HepG2 (cell line): ENCODE measurements around the gene WDR81. TPM values are rescaled to one million over a fixed set of nuclear protein-coding genes. Genes with fewer than 3 reads are reported as not detected.

Source experiments
- ATF1 ChIP-seq: IDR thresholded peaks from 2 replicates; pipeline ENCODE4 v1.6.1; 2016; ENCODE audit warnings: mild to moderate bottlenecking, control low read depth
- DPF2 ChIP-seq: sonication (generic); formaldehyde crosslinking; IDR thresholded peaks from 2 replicates; pipeline ENCODE4 v1.4.0; 2020; ENCODE audit warnings: mild to moderate bottlenecking, low read depth, missing genetic modification reagents, borderline replicate concordance
- ELF1 ChIP-seq: sonication (generic); formaldehyde crosslinking; IDR thresholded peaks from 2 replicates; pipeline ENCODE4 v1.4.0; 2020; ENCODE audit warnings: missing genetic modification reagents
- GFI1 ChIP-seq: sonication (generic); formaldehyde crosslinking; IDR thresholded peaks from 2 replicates; pipeline ENCODE4 v1.5.0; 2020; ENCODE audit warnings: missing genetic modification reagents, mild to moderate bottlenecking, borderline replicate concordance
- HCFC1 ChIP-seq: fragments of 150-350 bp; IDR thresholded peaks from 2 replicates; pipeline ENCODE4 v1.6.1; 2014; ENCODE audit warnings: low read depth, low read length
- KLF11 ChIP-seq: IDR thresholded peaks from 2 replicates; pipeline ENCODE4 v1.6.1; 2016; ENCODE audit warnings: missing compliant biosample characterization
- MTA1 ChIP-seq: sonication (generic); formaldehyde crosslinking; IDR thresholded peaks from 2 replicates; pipeline ENCODE4 v1.4.0; 2020; ENCODE audit warnings: missing genetic modification reagents, mild to moderate bottlenecking, borderline replicate concordance
- NFE2L2 ChIP-seq: fragments of 150-350 bp; IDR thresholded peaks from 2 replicates; pipeline ENCODE4 v1.6.1; 2014; ENCODE audit warnings: low read length
- RFX3 ChIP-seq: IDR thresholded peaks from 2 replicates; pipeline ENCODE4 v1.6.1; 2016; ENCODE audit warnings: missing biosample characterization, missing genetic modification reagents
- SMYD3 ChIP-seq: sonication (generic); formaldehyde crosslinking; IDR thresholded peaks from 2 replicates; pipeline ENCODE4 v1.8.1; 2023; ENCODE audit warnings: mild to moderate bottlenecking, missing genetic modification reagents
- TP53 ChIP-seq: sonication (generic); formaldehyde crosslinking; conservative IDR thresholded peaks from 2 replicates; pipeline ENCODE4 v1.4.0; 2020; ENCODE audit warnings: missing genetic modification reagents
- ZBTB21 ChIP-seq: sonication (generic); formaldehyde crosslinking; IDR thresholded peaks from 2 replicates; pipeline ENCODE4 v1.4.0; 2020; ENCODE audit warnings: missing genetic modification reagents
- ZIK1 ChIP-seq: sonication (generic); formaldehyde crosslinking; IDR thresholded peaks from 2 replicates; pipeline ENCODE4 v1.5.0; 2020; ENCODE audit warnings: mild to moderate bottlenecking, low read depth, missing genetic modification reagents, borderline replicate concordance
- ZNF24 ChIP-seq: fragments of 450-650 bp; IDR thresholded peaks from 2 replicates; pipeline ENCODE4 v1.6.1; 2017; ENCODE audit warnings: antibody characterized with exemption, mild to moderate bottlenecking
- ZNF264 ChIP-seq: sonication (generic); formaldehyde crosslinking; IDR thresholded peaks from 2 replicates; pipeline ENCODE4 v1.4.0; 2020; ENCODE audit warnings: missing genetic modification reagents
- ZNF30 ChIP-seq: sonication (generic); formaldehyde crosslinking; IDR thresholded peaks from 2 replicates; pipeline ENCODE4 v1.5.0; 2020; ENCODE audit warnings: mild to moderate bottlenecking, missing genetic modification reagents
- ZNF562 ChIP-seq: sonication (generic); formaldehyde crosslinking; IDR thresholded peaks from 2 replicates; pipeline ENCODE4 v1.8.0; 2022; ENCODE audit warnings: missing genetic modification reagents, borderline replicate concordance
- ZNF678 ChIP-seq: sonication (generic); formaldehyde crosslinking; IDR thresholded peaks from 2 replicates; pipeline ENCODE4 v1.4.0; 2020; ENCODE audit warnings: mild to moderate bottlenecking, missing genetic modification reagents
- ZNF709 ChIP-seq: sonication (generic); formaldehyde crosslinking; IDR thresholded peaks from 2 replicates; pipeline ENCODE4 v1.5.0; 2020; ENCODE audit warnings: mild to moderate bottlenecking, missing genetic modification reagents
- ZNF768 ChIP-seq: sonication (generic); formaldehyde crosslinking; IDR thresholded peaks from 2 replicates; pipeline ENCODE4 v1.4.0; 2020; ENCODE audit warnings: missing genetic modification reagents
- polyA plus RNA-seq, 8 experiments: library from polyadenylated mRNA; depleted of rRNA in 3 of 8; stranded (reverse) in 7 of 8; unstranded in 1 of 8; fragments of >200 nt; fragmentation: Illumina TruSeq in 4 of 8; extraction: Trizol in 4 of 8; gene quantifications; 2 replicates each; pipeline versions ENCODE4 v1.2.1 to v1.2.3, GENCODE V29; 2011 to 2016; ENCODE audit warnings: low read depth in 4 of 8, missing spikeins in 1 of 8, mixed read lengths in 1 of 8; ENCODE audit not compliant: insufficient read depth in 1 of 8
- total RNA-seq, 5 experiments: library from RNA; depleted of rRNA; stranded (reverse); fragments of >200 nt; fragmentation: Illumina TruSeq; extraction: Trizol; gene quantifications; 2 replicates each; pipeline ENCODE4 v1.2.3, GENCODE V29; 2016; ENCODE audit warnings: low read depth in 1 of 5
- TF ChIP-seq, protein P1 (sequence below): sonication (generic); formaldehyde crosslinking; IDR thresholded peaks from 2 replicates; pipeline ENCODE4 v1.5.1; 2020; ENCODE audit warnings: missing genetic modification reagents, mild to moderate bottlenecking, borderline replicate concordance
- TF ChIP-seq, protein P2 (sequence below): sonication (generic); formaldehyde crosslinking; IDR thresholded peaks from 2 replicates; pipeline ENCODE4 v1.5.0; 2020; ENCODE audit warnings: mild to moderate bottlenecking, missing genetic modification reagents
- TF ChIP-seq, protein P3 (sequence below): sonication (generic); formaldehyde crosslinking; IDR thresholded peaks from 2 replicates; pipeline ENCODE4 v1.4.0; 2020; ENCODE audit warnings: missing genetic modification reagents

The WDR81 gene
- total and polyA plus RNA-seq, 2 of the 13 experiments (the other 11 are each of a cell fraction or from before 2014, with no cell fraction given) = 9.1 to 16.7 TPM

DNA sequence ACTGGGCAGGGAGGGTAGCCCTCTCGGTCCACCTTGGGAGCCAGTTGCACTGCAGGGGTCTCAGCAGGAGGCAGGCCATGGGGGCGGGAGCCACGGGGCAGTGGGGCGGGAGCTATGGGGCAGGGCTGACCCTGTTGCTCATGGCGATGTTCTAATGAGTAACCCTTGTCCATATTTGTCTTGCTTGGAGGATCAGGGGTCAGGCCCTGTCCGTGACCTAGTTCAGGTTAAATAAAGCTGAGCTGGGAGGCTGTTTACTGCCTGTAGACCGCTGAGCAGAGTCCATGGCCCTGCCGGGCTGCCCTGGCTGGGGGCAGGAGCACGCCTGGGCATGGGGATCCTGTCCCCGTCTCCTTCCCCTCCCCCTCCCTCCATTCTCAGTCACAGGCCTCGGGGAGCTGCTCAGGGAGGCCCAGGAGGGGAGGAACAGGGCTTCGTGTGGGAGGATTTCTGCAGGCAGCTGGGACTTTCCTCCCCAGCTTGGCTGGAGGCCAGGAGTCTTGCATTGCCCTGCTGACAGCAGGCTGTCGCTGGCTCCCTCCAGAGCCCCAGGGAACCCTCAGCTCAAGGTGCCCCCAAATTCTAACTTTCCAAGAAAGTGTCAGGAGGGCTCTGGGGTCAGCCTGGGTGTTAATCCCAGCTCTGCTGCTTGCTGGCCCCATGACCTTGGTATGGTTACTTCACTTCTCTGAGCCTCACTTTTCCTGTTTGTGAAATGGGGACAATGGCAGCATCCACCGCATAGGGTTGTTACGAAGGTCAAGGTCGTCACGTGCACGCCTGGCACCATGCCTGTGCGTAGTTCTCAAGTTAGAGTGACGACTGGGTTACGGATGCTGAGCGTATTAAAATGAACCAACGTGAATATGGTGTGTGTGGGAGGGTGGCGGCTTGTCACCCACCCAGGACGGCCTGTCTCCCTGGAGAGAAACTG is 12.1 kb downstream of the WDR81 start (continued):
- TF ChIP-seq DPF2 (CRISPR knock-in tag) = peak; percentile 72
- peak; percentile 93 for TF ChIP-seq GFI1 (CRISPR knock-in tag)
- peak; percentile 18; the same call in 1 of the 2 replicates for TF ChIP-seq ZNF264
- 0 out of 2 replicates have a peak, but pooled peaks have one; percentile 71 for TF ChIP-seq TP53 (CRISPR knock-in tag)
- peak; percentile 71; the same call in 1 of the 2 replicates for TF ChIP-seq MTA1
- TF ChIP-seq ELF1 (CRISPR knock-in tag) = 0 out of 2 replicates have a peak, but pooled peaks have one; percentile 22
- TF ChIP-seq ZNF30 = no peak
- 0 out of 2 replicates have a peak, but pooled peaks have one; percentile 23 for TF ChIP-seq ZBTB21
- TF ChIP-seq, protein P1, sequence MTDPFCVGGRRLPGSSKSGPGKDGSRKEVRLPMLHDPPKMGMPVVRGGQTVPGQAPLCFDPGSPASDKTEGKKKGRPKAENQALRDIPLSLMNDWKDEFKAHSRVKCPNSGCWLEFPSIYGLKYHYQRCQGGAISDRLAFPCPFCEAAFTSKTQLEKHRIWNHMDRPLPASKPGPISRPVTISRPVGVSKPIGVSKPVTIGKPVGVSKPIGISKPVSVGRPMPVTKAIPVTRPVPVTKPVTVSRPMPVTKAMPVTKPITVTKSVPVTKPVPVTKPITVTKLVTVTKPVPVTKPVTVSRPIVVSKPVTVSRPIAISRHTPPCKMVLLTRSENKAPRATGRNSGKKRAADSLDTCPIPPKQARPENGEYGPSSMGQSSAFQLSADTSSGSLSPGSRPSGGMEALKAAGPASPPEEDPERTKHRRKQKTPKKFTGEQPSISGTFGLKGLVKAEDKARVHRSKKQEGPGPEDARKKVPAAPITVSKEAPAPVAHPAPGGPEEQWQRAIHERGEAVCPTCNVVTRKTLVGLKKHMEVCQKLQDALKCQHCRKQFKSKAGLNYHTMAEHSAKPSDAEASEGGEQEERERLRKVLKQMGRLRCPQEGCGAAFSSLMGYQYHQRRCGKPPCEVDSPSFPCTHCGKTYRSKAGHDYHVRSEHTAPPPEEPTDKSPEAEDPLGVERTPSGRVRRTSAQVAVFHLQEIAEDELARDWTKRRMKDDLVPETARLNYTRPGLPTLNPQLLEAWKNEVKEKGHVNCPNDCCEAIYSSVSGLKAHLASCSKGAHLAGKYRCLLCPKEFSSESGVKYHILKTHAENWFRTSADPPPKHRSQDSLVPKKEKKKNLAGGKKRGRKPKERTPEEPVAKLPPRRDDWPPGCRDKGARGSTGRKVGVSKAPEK = no peak
- TF ChIP-seq KLF11 = peak; percentile 59
- 0 out of 2 replicates have a peak, but pooled peaks have one; percentile 8 for TF ChIP-seq ZNF24
- TF ChIP-seq ZNF768 (CRISPR knock-in tag) = peak; percentile 45; the same call in 1 of the 2 replicates
- TF ChIP-seq, protein P2, sequence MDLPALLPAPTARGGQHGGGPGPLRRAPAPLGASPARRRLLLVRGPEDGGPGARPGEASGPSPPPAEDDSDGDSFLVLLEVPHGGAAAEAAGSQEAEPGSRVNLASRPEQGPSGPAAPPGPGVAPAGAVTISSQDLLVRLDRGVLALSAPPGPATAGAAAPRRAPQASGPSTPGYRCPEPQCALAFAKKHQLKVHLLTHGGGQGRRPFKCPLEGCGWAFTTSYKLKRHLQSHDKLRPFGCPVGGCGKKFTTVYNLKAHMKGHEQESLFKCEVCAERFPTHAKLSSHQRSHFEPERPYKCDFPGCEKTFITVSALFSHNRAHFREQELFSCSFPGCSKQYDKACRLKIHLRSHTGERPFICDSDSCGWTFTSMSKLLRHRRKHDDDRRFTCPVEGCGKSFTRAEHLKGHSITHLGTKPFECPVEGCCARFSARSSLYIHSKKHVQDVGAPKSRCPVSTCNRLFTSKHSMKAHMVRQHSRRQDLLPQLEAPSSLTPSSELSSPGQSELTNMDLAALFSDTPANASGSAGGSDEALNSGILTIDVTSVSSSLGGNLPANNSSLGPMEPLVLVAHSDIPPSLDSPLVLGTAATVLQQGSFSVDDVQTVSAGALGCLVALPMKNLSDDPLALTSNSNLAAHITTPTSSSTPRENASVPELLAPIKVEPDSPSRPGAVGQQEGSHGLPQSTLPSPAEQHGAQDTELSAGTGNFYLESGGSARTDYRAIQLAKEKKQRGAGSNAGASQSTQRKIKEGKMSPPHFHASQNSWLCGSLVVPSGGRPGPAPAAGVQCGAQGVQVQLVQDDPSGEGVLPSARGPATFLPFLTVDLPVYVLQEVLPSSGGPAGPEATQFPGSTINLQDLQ = no peak; the same call in 1 of the 2 replicates
- peak; percentile 46; the same call in 1 of the 2 replicates for TF ChIP-seq ZNF709 (CRISPR knock-in tag)
- TF ChIP-seq, protein P3, sequence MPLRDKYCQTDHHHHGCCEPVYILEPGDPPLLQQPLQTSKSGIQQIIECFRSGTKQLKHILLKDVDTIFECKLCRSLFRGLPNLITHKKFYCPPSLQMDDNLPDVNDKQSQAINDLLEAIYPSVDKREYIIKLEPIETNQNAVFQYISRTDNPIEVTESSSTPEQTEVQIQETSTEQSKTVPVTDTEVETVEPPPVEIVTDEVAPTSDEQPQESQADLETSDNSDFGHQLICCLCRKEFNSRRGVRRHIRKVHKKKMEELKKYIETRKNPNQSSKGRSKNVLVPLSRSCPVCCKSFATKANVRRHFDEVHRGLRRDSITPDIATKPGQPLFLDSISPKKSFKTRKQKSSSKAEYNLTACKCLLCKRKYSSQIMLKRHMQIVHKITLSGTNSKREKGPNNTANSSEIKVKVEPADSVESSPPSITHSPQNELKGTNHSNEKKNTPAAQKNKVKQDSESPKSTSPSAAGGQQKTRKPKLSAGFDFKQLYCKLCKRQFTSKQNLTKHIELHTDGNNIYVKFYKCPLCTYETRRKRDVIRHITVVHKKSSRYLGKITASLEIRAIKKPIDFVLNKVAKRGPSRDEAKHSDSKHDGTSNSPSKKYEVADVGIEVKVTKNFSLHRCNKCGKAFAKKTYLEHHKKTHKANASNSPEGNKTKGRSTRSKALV (CRISPR knock-in tag) = peak; percentile 85
- TF ChIP-seq ZIK1 (CRISPR knock-in tag) = no peak
- TF ChIP-seq NFE2L2 = no peak
- peak; percentile 42; the same call in 1 of the 2 replicates for TF ChIP-seq SMYD3 (CRISPR knock-in tag)
- peak; percentile 17; the same call in 1 of the 2 replicates for TF ChIP-seq ZNF678 (CRISPR knock-in tag)
- no peak for TF ChIP-seq ATF1 (CRISPR knock-in tag)
- TF ChIP-seq ZNF562 (CRISPR knock-in tag) = no peak
- TF ChIP-seq HCFC1 = no peak
- TF ChIP-seq RFX3 = 0 out of 2 replicates have a peak, but pooled peaks have one; percentile 39
